ENCODE data around the gene MED12L. TPM values are rescaled to one million over a fixed set of nuclear protein-coding genes. Genes with fewer than 3 reads are reported as not detected.

Gene MED12L
- total and polyA plus RNA-seq, 9 donors, result 0.15 to 2.4 (median 0.75) TPM

DNA sequence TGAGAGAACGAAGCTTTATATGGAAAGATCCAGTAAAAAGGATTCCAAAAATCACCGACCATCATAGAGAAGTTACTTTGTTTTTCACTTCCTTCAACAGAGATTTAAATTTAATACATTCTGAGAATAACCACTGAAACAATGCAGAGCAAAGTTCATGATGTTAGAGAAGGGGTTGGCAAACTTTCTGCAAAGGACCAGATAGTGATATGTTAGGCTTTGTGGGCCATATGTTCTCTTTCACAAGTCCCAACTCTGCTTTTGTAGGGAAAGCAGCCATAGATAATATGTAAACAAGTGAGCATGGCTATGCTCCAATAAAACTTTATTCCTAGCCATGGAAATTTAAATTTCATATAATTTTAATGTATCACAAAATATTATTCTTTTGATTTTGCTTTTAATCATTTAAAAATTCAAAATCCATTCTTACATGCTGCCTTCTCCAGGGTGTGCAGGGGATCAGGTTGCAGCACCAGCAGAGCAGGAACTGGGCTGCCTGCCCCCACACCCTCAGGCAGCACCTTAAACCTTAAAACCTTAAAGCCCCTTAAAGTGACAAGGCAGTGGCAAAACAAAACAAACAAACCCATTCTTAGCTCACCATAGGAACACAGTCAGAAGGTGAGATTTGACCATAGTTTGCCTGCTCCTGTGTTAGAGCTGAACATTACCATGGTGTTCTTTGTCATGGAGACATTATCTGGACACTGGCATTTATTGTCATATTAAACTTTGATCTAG, 392.3 kb downstream of the MED12L start:
- intact Hi-C loops (cut with DNase I), result no loop called here
- Histone ChIP-seq H3K4me3 (no peak overlapping the region), H3K36me3 (no peaks in the 10 kb centered on the region), H3K4me1 (ENCODE audit: insufficient read depth) (peaks cover 6% of the 10 kb centered on the region), H3K27ac (no peak overlapping the region), H3K9me3 (no peaks in the 10 kb centered on the region), H3K27me3 (no peaks in the 10 kb centered on the region)
- no peak for DNase-seq
- TF ChIP-seq EP300 (IDR thresholded peaks at IDR 0.05), result no peak
- TF ChIP-seq, protein P1, sequence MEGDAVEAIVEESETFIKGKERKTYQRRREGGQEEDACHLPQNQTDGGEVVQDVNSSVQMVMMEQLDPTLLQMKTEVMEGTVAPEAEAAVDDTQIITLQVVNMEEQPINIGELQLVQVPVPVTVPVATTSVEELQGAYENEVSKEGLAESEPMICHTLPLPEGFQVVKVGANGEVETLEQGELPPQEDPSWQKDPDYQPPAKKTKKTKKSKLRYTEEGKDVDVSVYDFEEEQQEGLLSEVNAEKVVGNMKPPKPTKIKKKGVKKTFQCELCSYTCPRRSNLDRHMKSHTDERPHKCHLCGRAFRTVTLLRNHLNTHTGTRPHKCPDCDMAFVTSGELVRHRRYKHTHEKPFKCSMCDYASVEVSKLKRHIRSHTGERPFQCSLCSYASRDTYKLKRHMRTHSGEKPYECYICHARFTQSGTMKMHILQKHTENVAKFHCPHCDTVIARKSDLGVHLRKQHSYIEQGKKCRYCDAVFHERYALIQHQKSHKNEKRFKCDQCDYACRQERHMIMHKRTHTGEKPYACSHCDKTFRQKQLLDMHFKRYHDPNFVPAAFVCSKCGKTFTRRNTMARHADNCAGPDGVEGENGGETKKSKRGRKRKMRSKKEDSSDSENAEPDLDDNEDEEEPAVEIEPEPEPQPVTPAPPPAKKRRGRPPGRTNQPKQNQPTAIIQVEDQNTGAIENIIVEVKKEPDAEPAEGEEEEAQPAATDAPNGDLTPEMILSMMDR (IDR thresholded peaks at IDR 0.05), result no peak
- no peak for TF ChIP-seq POLR2A (IDR thresholded peaks at IDR 0.05)
- 52 to 63% (median 54%) methylated on average over 2 of the region's 2 CpGs for WGBS, 3 donors

DNA sequence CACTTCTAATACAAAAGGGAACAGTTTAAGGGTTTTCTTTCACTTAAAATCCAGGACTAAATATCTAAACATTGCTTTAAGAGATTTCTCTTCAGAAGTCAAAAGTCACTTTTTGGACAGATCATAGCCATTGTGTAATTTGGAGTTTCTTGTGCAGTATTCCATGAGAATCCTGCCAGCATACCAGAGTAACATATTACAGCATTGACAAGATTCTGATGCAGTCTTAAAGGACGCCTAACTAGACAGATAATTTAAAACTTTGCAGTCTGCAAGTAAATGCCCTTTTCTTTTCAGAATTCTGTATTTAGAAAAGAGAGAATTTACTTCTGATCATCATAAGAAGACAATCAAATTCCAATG, 392.9 kb downstream of the MED12L start:
- no peak for TF ChIP-seq EP300 (IDR thresholded peaks at IDR 0.05)
- TF ChIP-seq, protein P1 (IDR thresholded peaks at IDR 0.05), result no peak
- TF ChIP-seq POLR2A (IDR thresholded peaks at IDR 0.05), result no peak
- Histone ChIP-seq H3K27ac (no peak overlapping the region), H3K9me3 (no peaks in the 10 kb centered on the region), H3K4me3 (no peak overlapping the region), H3K4me1 (ENCODE audit: insufficient read depth) (peaks cover 6% of the 10 kb centered on the region), H3K27me3 (no peaks in the 10 kb centered on the region), H3K36me3 (no peaks in the 10 kb centered on the region)
- 34 to 53% (median 35%) methylated on average over 1 of the region's 1 CpG for WGBS, 3 donors
- DNase-seq, result no peak
- intact Hi-C loops (cut with DNase I), result no loop called here

DNA sequence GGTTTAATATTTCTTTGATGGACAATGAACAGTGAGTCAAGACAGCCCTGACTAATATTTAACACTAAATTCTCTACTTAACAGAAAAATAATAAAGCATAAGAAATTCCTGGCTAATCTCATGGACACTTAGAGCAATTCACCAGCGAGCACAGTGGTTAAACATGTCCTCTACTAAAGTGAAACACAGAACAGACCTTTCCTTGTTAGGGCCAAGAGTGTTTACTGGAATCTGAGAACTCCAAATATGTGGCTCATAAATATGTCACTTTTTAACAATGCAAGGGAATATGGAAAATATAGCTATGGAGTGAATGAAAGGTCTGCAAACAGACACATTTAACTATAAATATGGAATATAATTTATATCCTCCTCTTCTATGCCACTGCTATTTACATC, 394.0 kb downstream of the MED12L start:
- peaks cover 6% of the 10 kb centered on the region for H3K4me1 ChIP-seq (ENCODE audit: insufficient read depth)
- no peaks in the 10 kb centered on the region for H3K36me3 ChIP-seq
- DNase-seq, result no peak
- H3K27me3 ChIP-seq, result no peaks in the 10 kb centered on the region
- TF ChIP-seq, protein P1 (IDR thresholded peaks at IDR 0.05), result no peak
- no peak for TF ChIP-seq POLR2A (IDR thresholded peaks at IDR 0.05)
- no peaks in the 10 kb centered on the region for H3K9me3 ChIP-seq
- H3K27ac ChIP-seq, result no peak overlapping the region
- intact Hi-C loops (cut with DNase I), result no loop called here
- 2 to 8% (median 8%) methylated on average over 1 of the region's 1 CpG for WGBS, 3 donors
- H3K4me3 ChIP-seq, result no peak overlapping the region

DNA sequence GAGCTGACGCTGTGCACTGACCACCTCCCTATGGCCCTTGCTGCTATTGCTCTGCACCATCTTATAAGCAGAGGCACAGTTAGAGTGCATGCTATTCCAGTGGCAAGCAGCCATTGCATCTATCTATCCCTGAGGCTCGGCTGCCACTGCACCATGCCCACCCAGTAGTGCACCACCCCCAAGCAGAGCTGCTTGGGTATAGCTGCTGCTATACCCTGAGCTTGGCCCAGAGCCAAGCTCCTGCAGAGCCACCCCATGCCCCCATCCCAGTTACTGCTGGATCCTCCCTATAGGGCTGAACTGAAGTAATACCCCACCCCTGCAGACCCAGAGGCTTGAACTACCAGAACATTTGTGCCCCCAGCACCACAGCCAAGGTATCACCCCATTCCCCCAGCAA, 395.0 kb downstream of the MED12L start:
- H3K36me3 ChIP-seq, result no peaks in the 10 kb centered on the region
- WGBS, 3 donors, result 77 to 94% (median 88%) methylated on average over 2 of the region's 2 CpGs
- H3K4me3 ChIP-seq, result no peak overlapping the region
- H3K9me3 ChIP-seq, result no peaks in the 10 kb centered on the region
- TF ChIP-seq POLR2A (IDR thresholded peaks at IDR 0.05), result no peak
- TF ChIP-seq, protein P1 (IDR thresholded peaks at IDR 0.05), result no peak
- TF ChIP-seq EP300 (IDR thresholded peaks at IDR 0.05), result no peak
- no peak overlapping the region for H3K27ac ChIP-seq
- peaks cover 6% of the 10 kb centered on the region for H3K4me1 ChIP-seq (ENCODE audit: insufficient read depth)
- no peak for DNase-seq
- no peaks in the 10 kb centered on the region for H3K27me3 ChIP-seq
- intact Hi-C loops (cut with DNase I), result no loop called here

Data from ovary (tissue), 9 donors.